ENCODE results near the gene FNIP2. TPM values are rescaled to one million over a fixed set of nuclear protein-coding genes. Genes with fewer than 3 reads are reported as not detected.

The FNIP2 gene
- total and polyA plus RNA-seq, 2 experiments from 2014 or later: 1.8 to 22.4 TPM

GRCh38 chr4:158865520-158866177 lies 96.8 kb downstream of the FNIP2 start:
- WGBS, 2 experiments (ENCODE audit: low coverage in 1 of 2, low lambda C conversion rate in 2 of 2, missing lambda C conversion rate in 2 of 2): 95 to 98% methylated on average over 5 of the region's 5 CpGs

GRCh38 chr4:158869001-158869400 lies 100.2 kb downstream of the FNIP2 start:
- Histone ChIP-seq H3F3A (ENCODE audit: insufficient read depth) (peaks cover 17% of the 10 kb centered on the region; the same call in 1 of the 2 replicates), H3K27me3 (replicated peaks; ENCODE audit: insufficient read depth) (no peaks in the 10 kb centered on the region), H4K20me1 (ENCODE audit: insufficient read depth) (no peaks in the 10 kb centered on the region), H3K9me2 (ENCODE audit: insufficient read depth) (no peaks in the 10 kb centered on the region), H3K9me3 (ENCODE audit: low read depth) (no peaks in the 10 kb centered on the region), H3K4me1 (ENCODE audit: insufficient read depth) (peaks cover 8% of the 10 kb centered on the region), H3K79me2 (ENCODE audit: insufficient read depth) (no peaks in the 10 kb centered on the region), H2AFZ (no peak overlapping the region), H3K27ac (no peak overlapping the region), H3K4me3 (no peak overlapping the region), H3K9ac (no peak overlapping the region), H3K4me2 (ENCODE audit: unreplicated experiment) (no peak overlapping the region), H3K36me3 (ENCODE audit: low read depth) (peaks cover 12% of the 10 kb centered on the region; the same call in 1 of the 2 replicates)
- TF ChIP-seq EZH2 (IDR thresholded peaks at IDR 0.05; ENCODE audit: insufficient read depth, poor library complexity, severe bottlenecking): no peak
- TF ChIP-seq EZH2phosphoT487 (IDR thresholded peaks at IDR 0.05; ENCODE audit: insufficient read depth, low read depth): no peak
- in situ Hi-C loops (cut with MboI): no loop called here
- DNase-seq: no peak
- 94 to 96% methylated on average over 12 to 15 of the region's 15 CpGs for WGBS, 2 experiments (ENCODE audit: low coverage in 1 of 2, low lambda C conversion rate in 2 of 2, missing lambda C conversion rate in 2 of 2)

More at GRCh38 chr4:158865520-158866177, 96.8 kb downstream of the FNIP2 start:
- Histone ChIP-seq H3K4me3 (no peak overlapping the region), H3K9ac (no peak overlapping the region), H4K20me1 (ENCODE audit: insufficient read depth) (no peaks in the 10 kb centered on the region), H3F3A (ENCODE audit: insufficient read depth) (no peaks in the 10 kb centered on the region), H3K4me2 (ENCODE audit: unreplicated experiment) (no peak overlapping the region), H3K27me3 (replicated peaks; ENCODE audit: insufficient read depth) (no peaks in the 10 kb centered on the region), H3K36me3 (ENCODE audit: low read depth) (peaks cover 22% of the 10 kb centered on the region), H3K79me2 (ENCODE audit: insufficient read depth) (no peaks in the 10 kb centered on the region), H2AFZ (no peak overlapping the region), H3K27ac (no peak overlapping the region), H3K9me3 (ENCODE audit: low read depth) (no peaks in the 10 kb centered on the region), H3K9me2 (ENCODE audit: insufficient read depth) (no peaks in the 10 kb centered on the region), H3K4me1 (ENCODE audit: insufficient read depth) (no peaks in the 10 kb centered on the region)
- DNase-seq: no peak
- in situ Hi-C loops (cut with MboI): no loop called here
- TF ChIP-seq EZH2phosphoT487 (IDR thresholded peaks at IDR 0.05; ENCODE audit: insufficient read depth, low read depth): no peak
- TF ChIP-seq EZH2 (IDR thresholded peaks at IDR 0.05; ENCODE audit: insufficient read depth, poor library complexity, severe bottlenecking): no peak

GRCh38 chr4:158869761-158870160 lies 100.9 kb downstream of the FNIP2 start:
- H3F3A ChIP-seq (ENCODE audit: insufficient read depth): peaks cover 17% of the 10 kb centered on the region; the same call in 1 of the 2 replicates
- no peaks in the 10 kb centered on the region for H3K9me3 ChIP-seq (ENCODE audit: low read depth)
- 98 to 99% methylated on average over 7 of the region's 7 CpGs for WGBS, 2 experiments (ENCODE audit: low coverage in 1 of 2, low lambda C conversion rate in 2 of 2, missing lambda C conversion rate in 2 of 2)
- H3K4me3 ChIP-seq: no peak overlapping the region
- DNase-seq: no peak
- no peaks in the 10 kb centered on the region for H3K9me2 ChIP-seq (ENCODE audit: insufficient read depth)
- peaks cover 11% of the 10 kb centered on the region; the same call in 1 of the 2 replicates for H3K36me3 ChIP-seq (ENCODE audit: low read depth)
- H3K27me3 ChIP-seq (replicated peaks; ENCODE audit: insufficient read depth): no peaks in the 10 kb centered on the region
- no peak overlapping the region for H3K9ac ChIP-seq
- no peak overlapping the region for H2AFZ ChIP-seq
- H3K79me2 ChIP-seq (ENCODE audit: insufficient read depth): no peaks in the 10 kb centered on the region
- no peak overlapping the region for H3K4me2 ChIP-seq (ENCODE audit: unreplicated experiment)
- in situ Hi-C loops (cut with MboI): loop anchor here (10.0 kb wide), 1 partner anchor 335 kb away; no protein-coding TSS in a partner anchor
- H3K27ac ChIP-seq: no peak overlapping the region
- H3K4me1 ChIP-seq (ENCODE audit: insufficient read depth): peaks cover 8% of the 10 kb centered on the region
- no peaks in the 10 kb centered on the region; the same call in 1 of the 2 replicates for H4K20me1 ChIP-seq (ENCODE audit: insufficient read depth)
- no peak for TF ChIP-seq EZH2 (IDR thresholded peaks at IDR 0.05; ENCODE audit: insufficient read depth, poor library complexity, severe bottlenecking)
- TF ChIP-seq EZH2phosphoT487 (IDR thresholded peaks at IDR 0.05; ENCODE audit: insufficient read depth, low read depth): no peak

- WGBS, 2 experiments (ENCODE audit: low coverage in 1 of 2, low lambda C conversion rate in 2 of 2, missing lambda C conversion rate in 2 of 2): 94 to 100% methylated on average over 4 of the region's 4 CpGs
- no peak for DNase-seq
- H2AFZ ChIP-seq: no peak overlapping the region
- no peaks in the 10 kb centered on the region; the same call in 1 of the 2 replicates for H4K20me1 ChIP-seq (ENCODE audit: insufficient read depth)
- no peaks in the 10 kb centered on the region for H3K79me2 ChIP-seq (ENCODE audit: insufficient read depth)
- no peaks in the 10 kb centered on the region for H3K9me3 ChIP-seq (ENCODE audit: low read depth)
- H3K4me2 ChIP-seq (ENCODE audit: unreplicated experiment): no peak overlapping the region
- TF ChIP-seq EZH2 (IDR thresholded peaks at IDR 0.05; ENCODE audit: insufficient read depth, poor library complexity, severe bottlenecking) (no peak), EZH2phosphoT487 (IDR thresholded peaks at IDR 0.05; ENCODE audit: insufficient read depth, low read depth) (no peak)
- peaks cover 17% of the 10 kb centered on the region; the same call in 1 of the 2 replicates for H3F3A ChIP-seq (ENCODE audit: insufficient read depth)
- in situ Hi-C loops (cut with MboI): loop anchor here (10.0 kb wide), 1 partner anchor 335 kb away; no protein-coding TSS in a partner anchor
- no peak overlapping the region for H3K9ac ChIP-seq
- peaks cover 8% of the 10 kb centered on the region for H3K4me1 ChIP-seq (ENCODE audit: insufficient read depth)
- H3K36me3 ChIP-seq (ENCODE audit: low read depth): peaks cover 8% of the 10 kb centered on the region; the same call in 1 of the 2 replicates
- no peaks in the 10 kb centered on the region for H3K9me2 ChIP-seq (ENCODE audit: insufficient read depth)
- no peak overlapping the region for H3K27ac ChIP-seq
- no peak overlapping the region for H3K4me3 ChIP-seq
- no peaks in the 10 kb centered on the region for H3K27me3 ChIP-seq (replicated peaks; ENCODE audit: insufficient read depth)
Measured at GRCh38 chr4:158870282-158870625, 101.4 kb downstream of the FNIP2 start.
